Neural progenitor cell (in vitro differentiated cells): ENCODE data around the gene ZNF215. TPM values are rescaled to one million over a fixed set of nuclear protein-coding genes. Genes with fewer than 3 reads are reported as not detected.

Experiments used
- DNase-seq: peaks from one replicate; pipeline ENCODE4 v3.0.0-alpha.2; 2016; ENCODE audit warnings: low spot score
- H2AFZ ChIP-seq: fragments of 200-600 bp; sonication (generic); replicated peaks from 2 replicates; pipeline ENCODE4 v1.6.1; 2016; ENCODE audit warnings: antibody characterized with exemption
- H3F3A ChIP-seq: fragments of 200-600 bp; sonication (generic); 2 replicates; pipeline ENCODE4 v1.6.1; 2016; ENCODE audit warnings: antibody characterized with exemption, low read depth
- H3K27ac ChIP-seq: fragments of 200-600 bp; sonication (generic); 2 replicates; pipeline ENCODE4 v1.5.1; 2016; ENCODE audit warnings: mild to moderate bottlenecking
- H3K27me3 ChIP-seq: fragments of 200-600 bp; sonication (generic); 2 replicates; pipeline ENCODE4 v1.6.1; 2016; ENCODE audit warnings: mild to moderate bottlenecking, moderate library complexity
- H3K36me3 ChIP-seq: fragments of 200-600 bp; sonication (generic); 2 replicates; pipeline ENCODE4 v1.5.1; 2016
- H3K4me1 ChIP-seq: fragments of 200-600 bp; sonication (generic); 2 replicates; pipeline ENCODE4 v1.6.1; 2016; ENCODE audit warnings: mixed run types
- H3K4me2 ChIP-seq: fragments of 200-600 bp; sonication (generic); 2 replicates; pipeline ENCODE4 v1.6.1; 2016
- H3K4me3 ChIP-seq: fragments of 200-600 bp; sonication (generic); 2 replicates; pipeline ENCODE4 v1.5.1; 2016
- H3K79me2 ChIP-seq: fragments of 200-600 bp; sonication (generic); 2 replicates; pipeline ENCODE4 v1.6.1; 2016; ENCODE audit warnings: low read depth
- H3K9ac ChIP-seq: fragments of 200-600 bp; sonication (generic); 2 replicates; pipeline ENCODE4 v1.6.1; 2016
- H3K9me3 ChIP-seq: fragments of 200-600 bp; sonication (generic); 2 replicates; pipeline ENCODE4 v1.5.1; 2016; ENCODE audit warnings: low read depth
- H4K20me1 ChIP-seq: fragments of 200-600 bp; sonication (generic); 2 replicates; pipeline ENCODE4 v1.6.1; 2016; ENCODE audit warnings: low read depth
- H3K27ac Mint-ChIP-seq: 3 replicates; pipeline ENCODE4 v1.8.0; 2021; ENCODE audit warnings: mixed read lengths
- H3K27me3 Mint-ChIP-seq: 2 replicates; pipeline ENCODE4 v1.8.0; 2022; ENCODE audit warnings: low read depth, mild to moderate bottlenecking, inconsistent platforms, moderate library complexity, mixed read lengths; ENCODE audit not compliant: insufficient read depth
- H3K36me3 Mint-ChIP-seq: 3 replicates; pipeline ENCODE4 v1.8.0; 2021; ENCODE audit warnings: mixed read lengths
- H3K4me1 Mint-ChIP-seq: 3 replicates; pipeline ENCODE4 v1.8.0; 2021; ENCODE audit warnings: mixed read lengths
- H3K4me3 Mint-ChIP-seq: 3 replicates; pipeline ENCODE4 v1.8.0; 2021; ENCODE audit warnings: mild to moderate bottlenecking, moderate library complexity, mixed read lengths
- H3K9me3 Mint-ChIP-seq: 3 replicates; pipeline ENCODE4 v1.8.0; 2020; ENCODE audit warnings: mixed read lengths
- CTCF ChIP-seq: fragments of 200-600 bp; sonication (generic); IDR thresholded peaks from 2 replicates; pipeline ENCODE4 v1.5.1; 2017; ENCODE audit warnings: antibody characterized with exemption, mild to moderate bottlenecking
- EZH2 ChIP-seq: fragments of 200-600 bp; sonication (generic); IDR thresholded peaks from 2 replicates; pipeline ENCODE4 v1.6.1; 2017; ENCODE audit warnings: antibody characterized with exemption, mild to moderate bottlenecking, moderate library complexity
- EZH2phosphoT487 ChIP-seq: fragments of 200-600 bp; sonication (generic); IDR thresholded peaks from 2 replicates; pipeline ENCODE4 v1.6.1; 2017; ENCODE audit warnings: antibody characterized with exemption
- total RNA-seq: library from RNA; depleted of rRNA; stranded (reverse); fragments of >200 nt; gene quantifications from 2 replicates; pipeline ENCODE4 v1.2.3, GENCODE V29; 2015; ENCODE audit warnings: low replicate concordance

Gene ZNF215
- total RNA-seq, 1 donor from 2014 or later: 20.1 TPM

- H3K36me3 ChIP-seq: no peaks in the 10 kb centered on the region
- no peaks in the 10 kb centered on the region for H4K20me1 ChIP-seq
- H3K27ac ChIP-seq: no peak overlapping the region
- no peak overlapping the region for H3K4me3 Mint-ChIP-seq
- H3K4me3 ChIP-seq: no peak overlapping the region
- TF ChIP-seq CTCF (no peak), EZH2 (no peak), EZH2phosphoT487 (no peak)
- no peaks in the 10 kb centered on the region for H3K27me3 ChIP-seq
- DNase-seq: no peak
- H3K4me2 ChIP-seq: no peak overlapping the region
- H2AFZ ChIP-seq: no peak overlapping the region
- no peak overlapping the region for H3K27ac Mint-ChIP-seq
- H3K36me3 Mint-ChIP-seq: peaks cover 8% of the 10 kb centered on the region
- no peaks in the 10 kb centered on the region for H3K9me3 ChIP-seq
- peaks cover 12% of the 10 kb centered on the region for H3F3A ChIP-seq
- H3K9me3 Mint-ChIP-seq: no peaks in the 10 kb centered on the region
- H3K4me1 ChIP-seq: peaks cover 10% of the 10 kb centered on the region
- no peaks in the 10 kb centered on the region for H3K27me3 Mint-ChIP-seq
- H3K4me1 Mint-ChIP-seq: peaks cover 7% of the 10 kb centered on the region
- peaks cover 19% of the 10 kb centered on the region for H3K79me2 ChIP-seq
- H3K9ac ChIP-seq: no peak overlapping the region
Measured at GRCh38 chr11:6931146-6931713, 5.0 kb downstream of the ZNF215 start.

GRCh38 chr11:6932145-6932544 is 5.9 kb downstream of the ZNF215 start:
- peaks cover 9% of the 10 kb centered on the region for H3K4me1 ChIP-seq
- no peak overlapping the region for H3K4me3 ChIP-seq
- DNase-seq: no peak
- H3K9me3 Mint-ChIP-seq: no peaks in the 10 kb centered on the region
- no peaks in the 10 kb centered on the region for H3K36me3 ChIP-seq
- H3K79me2 ChIP-seq: peaks cover 16% of the 10 kb centered on the region
- peaks cover 7% of the 10 kb centered on the region for H3K4me1 Mint-ChIP-seq
- H3K27ac ChIP-seq: no peak overlapping the region
- H3K9ac ChIP-seq: no peak overlapping the region
- H3K4me2 ChIP-seq: no peak overlapping the region
- H4K20me1 ChIP-seq: no peaks in the 10 kb centered on the region
- TF ChIP-seq CTCF: no peak
- no peak for TF ChIP-seq EZH2phosphoT487
- TF ChIP-seq EZH2: no peak
- H3K4me3 Mint-ChIP-seq: no peak overlapping the region
- no peaks in the 10 kb centered on the region for H3K27me3 ChIP-seq
- H2AFZ ChIP-seq: no peak overlapping the region
- peaks cover 3% of the 10 kb centered on the region for H3F3A ChIP-seq
- no peaks in the 10 kb centered on the region for H3K9me3 ChIP-seq
- peaks cover 8% of the 10 kb centered on the region for H3K36me3 Mint-ChIP-seq
- H3K27me3 Mint-ChIP-seq: no peaks in the 10 kb centered on the region
- no peak overlapping the region for H3K27ac Mint-ChIP-seq

- H3F3A ChIP-seq: no peaks in the 10 kb centered on the region
- no peak overlapping the region for H3K9ac ChIP-seq
- no peak for TF ChIP-seq CTCF
- no peak for TF ChIP-seq EZH2phosphoT487
- TF ChIP-seq EZH2: no peak
- no peak overlapping the region for H3K27ac ChIP-seq
- no peak overlapping the region for H3K4me3 Mint-ChIP-seq
- H3K9me3 ChIP-seq: no peaks in the 10 kb centered on the region
- H3K36me3 Mint-ChIP-seq: peaks cover 3% of the 10 kb centered on the region
- H3K27me3 Mint-ChIP-seq: no peaks in the 10 kb centered on the region
- H3K79me2 ChIP-seq: no peaks in the 10 kb centered on the region
- H3K4me3 ChIP-seq: no peak overlapping the region
- H3K4me1 ChIP-seq: no peaks in the 10 kb centered on the region
- H3K4me2 ChIP-seq: no peak overlapping the region
- peaks cover 4% of the 10 kb centered on the region for H3K36me3 ChIP-seq
- DNase-seq: no peak
- no peaks in the 10 kb centered on the region for H3K27me3 ChIP-seq
- no peak overlapping the region for H3K27ac Mint-ChIP-seq
- no peaks in the 10 kb centered on the region for H4K20me1 ChIP-seq
- H2AFZ ChIP-seq: no peak overlapping the region
- H3K9me3 Mint-ChIP-seq: no peaks in the 10 kb centered on the region
- no peaks in the 10 kb centered on the region for H3K4me1 Mint-ChIP-seq
Measured at GRCh38 chr11:6941970-6942369, 15.7 kb downstream of the ZNF215 start.
